ENCODE results near the gene GPANK1. TPM values are rescaled to one million over a fixed set of nuclear protein-coding genes. Genes with fewer than 3 reads are reported as not detected.

The GPANK1 gene
- total and polyA plus RNA-seq, 9 of the 15 experiments (the other 6 are each of a cell fraction or from before 2014, with no cell fraction given) = 32.2 to 111 (median 46.3) TPM

- TF ChIP-seq ZNF280A (IDR thresholded peaks at IDR 0.05; ENCODE audit: low read depth, partially characterized antibody) (no peak), TAF1 (IDR thresholded peaks at IDR 0.05; ENCODE audit: control insufficient read depth, extremely low read depth, insufficient read depth, low read length, severe bottlenecking) (no peak), STAT5B (CRISPR knock-in tag; IDR thresholded peaks at IDR 0.05) (no peak), ERF (CRISPR knock-in tag; IDR thresholded peaks at IDR 0.05) (0 out of 2 replicates have a peak, but pooled peaks have one; percentile 28), IFI16 (CRISPR knock-in tag; IDR thresholded peaks at IDR 0.05) (no peak), PBX2 (CRISPR knock-in tag; IDR thresholded peaks at IDR 0.05; ENCODE audit: low read depth) (no peak), PBX2 (tag; conservative IDR thresholded peaks at IDR 0.05; ENCODE audit: low read depth) (no peak), CEBPB (tag; IDR thresholded peaks at IDR 0.05) (peak; percentile 17; the same call in 1 of the 2 replicates), TCF15 (CRISPR knock-in tag; IDR thresholded peaks at IDR 0.05) (no peak), FOXK1 (CRISPR knock-in tag; IDR thresholded peaks at IDR 0.05; ENCODE audit: borderline replicate concordance) (0 out of 2 replicates have a peak, but pooled peaks have one; percentile 21), ZBTB43 (CRISPR knock-in tag; IDR thresholded peaks at IDR 0.05) (0 out of 2 replicates have a peak, but pooled peaks have one; percentile 58), USF2 (CRISPR knock-in tag; IDR thresholded peaks at IDR 0.05) (no peak), CTCF (IDR thresholded peaks at IDR 0.05 in 2 of 3, conservative IDR thresholded peaks at IDR 0.05 in 1 of 3; ENCODE audit: insufficient read depth in 2 of 3, low read depth in 1 of 3, low read length in 3 of 3) (peak in 1 of 3 experiments; percentile 8; a peak in 1 of 6 replicates), MIER1 (IDR thresholded peaks at IDR 0.05; ENCODE audit: low read depth) (0 out of 2 replicates have a peak, but pooled peaks have one; percentile 32), ELK1 (CRISPR knock-in tag; IDR thresholded peaks at IDR 0.05) (no peak)
Measured at GRCh38 chr6:31661262-31662123, 3.3 kb downstream of the GPANK1 start (continued).
